ENCODE data around the gene PRPH. TPM values are rescaled to one million over a fixed set of nuclear protein-coding genes. Genes with fewer than 3 reads are reported as not detected.
A peak's percentile ranks its signal among the peaks of the same experiment; 100 is the strongest.

PRPH gene
- total and polyA plus RNA-seq, 2 of the 13 experiments (the other 11 are each of a cell fraction or from before 2014, with no cell fraction given): 0.12 TPM; not detected in 1

GRCh38 chr12:49331380-49332222 is 36.7 kb downstream of the PRPH start:
- Histone ChIP-seq H3K9ac (ENCODE audit: insufficient read depth, low read depth, low read length) (no peak overlapping the region), H3K4me3 (replicated peaks in 1 of 3; ENCODE audit: insufficient read depth in 1 of 3, low read depth in 2 of 3, low read length in 3 of 3) (no peak overlapping the region), H3K79me2 (ENCODE audit: insufficient read depth, low read length) (no peaks in the 10 kb centered on the region), H3K9me3 (ENCODE audit: low read length) (no peaks in the 10 kb centered on the region), H3K4me1 (ENCODE audit: insufficient read depth, low read length) (peaks cover 21% of the 10 kb centered on the region), H3K27me3 (ENCODE audit: control insufficient read depth in 1 of 2, insufficient read depth in 2 of 2, low read length in 2 of 2) (peaks cover 0 to 12% of the 10 kb centered on the region in 2 experiments; a peak in 3 of 5 replicates), H3K27ac (ENCODE audit: extremely low read length, insufficient read depth, low read length) (no peak overlapping the region), H2AFZ (ENCODE audit: low read length) (no peak overlapping the region), H3K4me2 (ENCODE audit: low read depth, low read length) (0 out of 2 replicates have a peak overlapping the region, but pooled peaks have one; percentile 6), H4K20me1 (ENCODE audit: insufficient read depth, low read length) (no peaks in the 10 kb centered on the region), H3K36me3 (replicated peaks in 1 of 2; ENCODE audit: control insufficient read depth in 1 of 2, insufficient read depth in 2 of 2, low read length in 2 of 2) (peaks cover 11 to 30% of the 10 kb centered on the region in 2 experiments; a peak in 4 of 5 replicates)
- no TSS peak for BruUV-seq (replicated peaks)
- peak; percentile 59 for FAIRE-seq
- in situ Hi-C loops (cut with HindIII; ENCODE audit: extremely low pct_ligation_motif_present, low pct_unique_long_range_greater_than_20kb): no loop called here
- peak; percentile 53 for DNase-seq (ENCODE audit: low spot score)
- 51% methylated on average over 11 of the region's 11 CpGs for WGBS (ENCODE audit: low lambda C conversion rate)
- ATAC-seq: peak; percentile 89
- CTCF ChIA-PET (ENCODE audit: low intra/inter-chr PET ratio, low total read pairs): interaction anchor here (1.3 to 2.4 kb wide), 5 partner anchors 10 to 182 kb away, joined by 3 to 56 read pairs (median 16); partner anchors contain the start of gene DNAJC22
- intact Hi-C loops (cut with micrococcal nuclease; ENCODE audit: unreplicated experiment): loop anchor here (1.0 kb wide), 1 partner anchor 11 kb away; no protein-coding TSS in a partner anchor
- POLR2A ChIA-PET: interaction anchor here (0.5 to 2.3 kb wide), 5 partner anchors 9 to 586 kb away, joined by 3 to 18 read pairs (median 7); partner anchors contain the start of genes DNAJC22 and TROAP
- peak; percentile 88 for TF ChIP-seq CTCF (CRISPR knock-in tag; IDR thresholded peaks at IDR 0.05)
- TF ChIP-seq IRX3 (CRISPR knock-in tag; IDR thresholded peaks at IDR 0.05; ENCODE audit: borderline replicate concordance, low read depth): no peak
- TF ChIP-seq FOSL2 (CRISPR knock-in tag; IDR thresholded peaks at IDR 0.05): 0 out of 2 replicates have a peak, but pooled peaks have one; percentile 21
- TF ChIP-seq LCORL (IDR thresholded peaks at IDR 0.05): no peak
- TF ChIP-seq LCORL (CRISPR knock-in tag; IDR thresholded peaks at IDR 0.05): 0 out of 2 replicates have a peak, but pooled peaks have one; percentile 35
- TF ChIP-seq RAD21 (CRISPR knock-in tag; IDR thresholded peaks at IDR 0.05): peak; percentile 84
- TF ChIP-seq ZNF772 (CRISPR knock-in tag; IDR thresholded peaks at IDR 0.05): 0 out of 2 replicates have a peak, but pooled peaks have one; percentile 15
- TF ChIP-seq MAX (IDR thresholded peaks at IDR 0.05): peak; percentile 52
- TF ChIP-seq HMGXB4 (CRISPR knock-in tag; IDR thresholded peaks at IDR 0.05; ENCODE audit: borderline replicate concordance in 1 of 2, low read depth in 1 of 2): 0 out of 4 replicates have a peak, but pooled peaks of 1 of the 2 experiments have one; percentile 30
- peak; percentile 69 for TF ChIP-seq XRCC5 (optimal IDR thresholded peaks at IDR 0.05; ENCODE audit: low read length)
- no peak for TF ChIP-seq ZSCAN29 (CRISPR knock-in tag; conservative IDR thresholded peaks at IDR 0.05)
- 0 out of 2 replicates have a peak, but pooled peaks have one; percentile 46 for TF ChIP-seq ZNF235 (CRISPR knock-in tag; IDR thresholded peaks at IDR 0.05; ENCODE audit: borderline replicate concordance)
- TF ChIP-seq AHR (CRISPR knock-in tag; IDR thresholded peaks at IDR 0.05): 0 out of 2 replicates have a peak, but pooled peaks have one; percentile 52
- no peak for TF ChIP-seq ZFP1 (CRISPR knock-in tag; IDR thresholded peaks at IDR 0.05)
- 0 out of 2 replicates have a peak, but pooled peaks have one; percentile 19 for TF ChIP-seq GATAD2A (CRISPR knock-in tag; IDR thresholded peaks at IDR 0.05)

Measured in HepG2 (cell line).